HG03520 (cell line): ENCODE measurements around the gene STAT5B.

Source experiments
- ATAC-seq: cut with Tn5 transposase; IDR thresholded peaks from one replicate; pipeline ENCODE4 v1.9.1; 2021; ENCODE audit warnings: mild to moderate bottlenecking, moderate library complexity; ENCODE audit not compliant: unreplicated experiment

The STAT5B gene

GRCh38 chr17:42153919-42154742 is 122.1 kb downstream of the STAT5B start:
- no peak for ATAC-seq
